ENCODE data around the gene TFDP2. TPM values are rescaled to one million over a fixed set of nuclear protein-coding genes. Genes with fewer than 3 reads are reported as not detected.

Gene TFDP2
- total and polyA plus RNA-seq, 2 of the 8 experiments (the other 6 are each of a cell fraction or from before 2014, with no cell fraction given) = 41.1 to 119 TPM

DNA sequence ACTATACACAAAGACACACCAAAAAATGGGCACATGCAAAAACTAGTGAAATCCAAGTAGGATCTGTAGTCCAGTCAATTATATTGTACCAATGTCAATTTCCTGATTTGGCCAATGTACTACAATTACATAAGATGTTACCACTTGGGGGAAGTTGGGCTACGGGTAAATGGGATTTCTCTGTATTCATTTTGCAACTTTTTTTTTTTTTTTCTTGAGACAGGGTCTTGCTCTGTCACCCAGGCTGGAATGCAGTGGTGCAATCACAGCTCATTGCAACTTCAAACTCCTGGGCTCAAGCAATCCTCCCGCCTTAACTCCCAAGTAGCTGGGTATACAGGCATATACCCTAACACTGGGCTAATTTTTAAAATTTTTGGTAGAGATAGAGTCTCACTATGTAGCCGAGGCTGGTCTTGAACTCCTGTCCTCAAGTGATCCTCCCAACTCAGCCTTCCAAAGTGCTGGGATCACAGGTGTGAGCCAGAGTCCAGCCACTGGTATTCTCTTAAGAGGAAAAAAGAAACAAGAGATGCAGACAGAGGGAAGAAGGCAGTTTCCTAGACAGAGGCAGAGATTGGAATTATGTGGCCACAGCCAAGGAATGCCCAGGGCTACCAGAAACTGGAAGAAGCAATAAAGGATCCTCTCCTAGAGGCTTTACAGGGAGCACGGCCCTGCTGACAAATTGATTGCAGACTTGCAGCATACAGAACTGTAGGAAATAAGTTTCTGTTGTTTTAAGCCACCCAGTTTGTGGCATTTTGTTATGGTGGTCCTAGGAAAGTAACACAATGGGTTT lies 33.3 kb downstream of the TFDP2 start:
- no peaks in the 10 kb centered on the region; a peak in 1 of 7 replicates for H3K27me3 ChIP-seq (replicated peaks in 1 of 4; ENCODE audit: control insufficient read depth in 3 of 4, extremely low read depth in 1 of 4, insufficient read depth in 3 of 4, low read length in 3 of 4)
- no peak overlapping the region for H2BK12ac ChIP-seq (ENCODE audit: low read depth, low read length)
- DNase-seq (ENCODE audit: low read depth in 1 of 2, low spot score in 2 of 2) (no peak), FAIRE-seq (no peak)
- no peak overlapping the region for H2AFZ ChIP-seq (ENCODE audit: low read length)
- no peak overlapping the region for H3K18ac ChIP-seq (ENCODE audit: extremely low read depth, low read length)
- no peaks in the 10 kb centered on the region for H3K23me2 ChIP-seq (ENCODE audit: low read depth, low read length)
- no peaks in the 10 kb centered on the region for H3K79me2 ChIP-seq (ENCODE audit: control insufficient read depth in 1 of 2, insufficient read depth in 2 of 2, low read length in 2 of 2)
- H2BK15ac ChIP-seq (ENCODE audit: low read length) = no peak overlapping the region
- CTCF ChIA-PET (ENCODE audit: partially characterized antibody) = no interaction called here
- POLR2A ChIA-PET (ENCODE audit: partially characterized antibody) = interaction anchor here (0.6 kb wide), 1 partner anchor 163 kb away, joined by 4 read pairs; no protein-coding TSS in a partner anchor
- no peaks in the 10 kb centered on the region for H3K4me1 ChIP-seq (replicated peaks in 1 of 4; ENCODE audit: control insufficient read depth in 3 of 4, insufficient read depth in 4 of 4, low read length in 3 of 4)
- no peak overlapping the region for H2BK20ac ChIP-seq (ENCODE audit: low read length)
- H3K4ac ChIP-seq (replicated peaks; ENCODE audit: insufficient read length, low read depth, low read length) = no peak overlapping the region
- no peaks in the 10 kb centered on the region for H3K36me3 ChIP-seq (ENCODE audit: control insufficient read depth in 2 of 4, insufficient read depth in 4 of 4, low read length in 3 of 4)
- no peak overlapping the region for H4K91ac ChIP-seq (replicated peaks; ENCODE audit: insufficient read length, low read length)
- TF ChIP-seq NRF1 (IDR thresholded peaks at IDR 0.05; ENCODE audit: low read depth, low read length) (no peak), HDAC6 (IDR thresholded peaks at IDR 0.05; ENCODE audit: low read depth, low read length) (no peak), RFX5 (IDR thresholded peaks at IDR 0.05; ENCODE audit: borderline replicate concordance, low read depth, low read length) (no peak), SIN3A (conservative IDR thresholded peaks at IDR 0.05 in 1 of 2, IDR thresholded peaks at IDR 0.05 in 1 of 2; ENCODE audit: low read depth in 1 of 2, low read length in 2 of 2) (no peak), SIX5 (IDR thresholded peaks at IDR 0.05; ENCODE audit: low read depth, low read length) (no peak), BRCA1 (IDR thresholded peaks at IDR 0.05; ENCODE audit: low read depth, low read length) (no peak)
- TF ChIP-seq, protein P1, sequence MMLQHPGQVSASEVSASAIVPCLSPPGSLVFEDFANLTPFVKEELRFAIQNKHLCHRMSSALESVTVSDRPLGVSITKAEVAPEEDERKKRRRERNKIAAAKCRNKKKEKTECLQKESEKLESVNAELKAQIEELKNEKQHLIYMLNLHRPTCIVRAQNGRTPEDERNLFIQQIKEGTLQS (IDR thresholded peaks at IDR 0.05; ENCODE audit: insufficient read depth, low read depth, low read length) = no peak
- TF ChIP-seq, protein P2, sequence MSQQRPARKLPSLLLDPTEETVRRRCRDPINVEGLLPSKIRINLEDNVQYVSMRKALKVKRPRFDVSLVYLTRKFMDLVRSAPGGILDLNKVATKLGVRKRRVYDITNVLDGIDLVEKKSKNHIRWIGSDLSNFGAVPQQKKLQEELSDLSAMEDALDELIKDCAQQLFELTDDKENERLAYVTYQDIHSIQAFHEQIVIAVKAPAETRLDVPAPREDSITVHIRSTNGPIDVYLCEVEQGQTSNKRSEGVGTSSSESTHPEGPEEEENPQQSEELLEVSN (IDR thresholded peaks at IDR 0.05) = no peak
- H3K23ac ChIP-seq (ENCODE audit: insufficient read length) = no peak overlapping the region
- no peaks in the 10 kb centered on the region for H4K20me1 ChIP-seq (replicated peaks in 1 of 2; ENCODE audit: control insufficient read depth in 1 of 2, insufficient read depth in 2 of 2, low read length in 2 of 2)
- H3K4me3 ChIP-seq (ENCODE audit: extremely low read depth in 1 of 4, insufficient read depth in 2 of 4, low read depth in 3 of 4, low read length in 4 of 4) = no peak overlapping the region
- no peaks in the 10 kb centered on the region for H3K9me3 ChIP-seq (ENCODE audit: insufficient read depth in 2 of 2, low read depth in 1 of 2, low read length in 1 of 2)
- no peak overlapping the region for H3K56ac ChIP-seq (replicated peaks; ENCODE audit: insufficient read length, low read depth, low read length)
- WGBS, 2 experiments (ENCODE audit: extremely low coverage in 1 of 2, insufficient coverage in 1 of 2, insufficient read length in 1 of 2, insufficient replicate concordance in 2 of 2, low coverage in 1 of 2, low lambda C conversion rate in 2 of 2, missing lambda C conversion rate in 1 of 2) = 87% methylated on average over 4 of the region's 4 CpGs; no CpG with 5 or more reads in 1 of the 2 experiments
- no peaks in the 10 kb centered on the region for H3K79me1 ChIP-seq (ENCODE audit: low read depth, low read length)
- H3K27ac ChIP-seq (ENCODE audit: low read depth, low read length) = no peak overlapping the region
- H4K8ac ChIP-seq (ENCODE audit: extremely low read depth, insufficient read depth, low read length) = no peak overlapping the region
- no peak overlapping the region for H2BK5ac ChIP-seq (ENCODE audit: low read depth, low read length)
- H3K9ac ChIP-seq (replicated peaks in 1 of 4; ENCODE audit: extremely low read depth in 1 of 4, low read depth in 3 of 4, low read length in 3 of 4) = no peak overlapping the region
- no peak overlapping the region for H2BK120ac ChIP-seq (replicated peaks; ENCODE audit: low read depth, low read length)
- no peak overlapping the region for H4K5ac ChIP-seq (ENCODE audit: insufficient read length, low read depth, low read length)
- H3K14ac ChIP-seq (ENCODE audit: insufficient read length) = no peak overlapping the region
- H3K4me2 ChIP-seq (ENCODE audit: insufficient read depth in 1 of 2, low read depth in 2 of 2, low read length in 2 of 2) = no peak overlapping the region
- H2AK5ac ChIP-seq (ENCODE audit: low read depth, low read length) = no peak overlapping the region

Data from H1 (cell line).